ENCODE results near the gene CPLX3. TPM values are rescaled to one million over a fixed set of nuclear protein-coding genes. Genes with fewer than 3 reads are reported as not detected.
A peak's percentile ranks its signal among the peaks of the same experiment; 100 is the strongest.

The CPLX3 gene
- total and polyA plus RNA-seq, 2 of the 8 experiments (the other 6 are each of a cell fraction or from before 2014, with no cell fraction given): 0.17 TPM; not detected in 1

- 89% methylated on average over 7 of the region's 15 CpGs; no CpG with 5 or more reads in 1 of the 2 experiments for WGBS, 2 experiments (ENCODE audit: extremely low coverage in 1 of 2, insufficient coverage in 1 of 2, insufficient read length in 1 of 2, insufficient replicate concordance in 2 of 2, low coverage in 1 of 2, low lambda C conversion rate in 2 of 2, missing lambda C conversion rate in 1 of 2)
- FAIRE-seq (no peak), DNase-seq (ENCODE audit: low read depth in 1 of 2, low spot score in 2 of 2) (no peak)
- H3K4me1 ChIP-seq (replicated peaks in 1 of 4; ENCODE audit: control insufficient read depth in 3 of 4, insufficient read depth in 4 of 4, low read length in 3 of 4): peaks cover 0 to 9% (median 5%) of the 10 kb centered on the region in 4 experiments; a peak in 6 of 7 replicates
- TF ChIP-seq CTCF (IDR thresholded peaks at IDR 0.05; ENCODE audit: control extremely low read depth in 1 of 3, insufficient read depth in 1 of 3, low read depth in 1 of 3, low read length in 3 of 3) (peak in 1 of 3 experiments; percentile 14; a peak in 2 of 4 replicates), CEBPB (IDR thresholded peaks at IDR 0.05; ENCODE audit: low read depth, low read length) (no peak)
- H2BK20ac ChIP-seq (ENCODE audit: low read length): no peak overlapping the region
- no peak overlapping the region for H3K4me2 ChIP-seq (ENCODE audit: insufficient read depth in 1 of 2, low read depth in 2 of 2, low read length in 2 of 2)
- no peak overlapping the region for H2AFZ ChIP-seq (ENCODE audit: low read length)
- H2BK12ac ChIP-seq (ENCODE audit: low read depth, low read length): no peak overlapping the region
- H3K23ac ChIP-seq (ENCODE audit: insufficient read length): no peak overlapping the region
- 0 out of 2 replicates have a peak, but pooled peaks cover 2% of the 10 kb centered on the region for H3K79me1 ChIP-seq (ENCODE audit: low read depth, low read length)
- H2AK5ac ChIP-seq (ENCODE audit: low read depth, low read length): no peak overlapping the region
- H3K23me2 ChIP-seq (ENCODE audit: low read depth, low read length): peaks cover under 1% of the 10 kb centered on the region; the same call in 1 of the 2 replicates
- H3K56ac ChIP-seq (replicated peaks; ENCODE audit: insufficient read length, low read depth, low read length): no peak overlapping the region
- H3K27me3 ChIP-seq (replicated peaks in 1 of 4; ENCODE audit: control insufficient read depth in 3 of 4, extremely low read depth in 1 of 4, insufficient read depth in 3 of 4, low read length in 3 of 4): no peaks in the 10 kb centered on the region
- no peak overlapping the region for H2BK5ac ChIP-seq (ENCODE audit: low read depth, low read length)
- ChIA-PET POLR2A (ENCODE audit: partially characterized antibody) (interaction anchor here (0.8 to 0.9 kb wide), 2 partner anchors 11 to 15 kb away, joined by 3 read pairs; no protein-coding TSS in a partner anchor), CTCF (ENCODE audit: partially characterized antibody) (interaction anchor here (0.6 to 6.6 kb wide), 20 partner anchors 9 to 216 kb away, joined by 3 to 52 read pairs (median 4); partner anchors contain the start of gene CPLX3)
- no peak overlapping the region for H2BK15ac ChIP-seq (ENCODE audit: low read length)
- no peak overlapping the region for H4K5ac ChIP-seq (ENCODE audit: insufficient read length, low read depth, low read length)
- H3K79me2 ChIP-seq (ENCODE audit: control insufficient read depth in 1 of 2, insufficient read depth in 2 of 2, low read length in 2 of 2): no peaks in the 10 kb centered on the region
- no peak overlapping the region for H2BK120ac ChIP-seq (replicated peaks; ENCODE audit: low read depth, low read length)
- no peak overlapping the region for H3K27ac ChIP-seq (ENCODE audit: low read depth, low read length)
- no peak overlapping the region for H4K91ac ChIP-seq (replicated peaks; ENCODE audit: insufficient read length, low read length)
- H4K20me1 ChIP-seq (replicated peaks in 1 of 2; ENCODE audit: control insufficient read depth in 1 of 2, insufficient read depth in 2 of 2, low read length in 2 of 2): peaks cover 2% of the 10 kb centered on the region in 2 experiments
- H3K36me3 ChIP-seq (ENCODE audit: control insufficient read depth in 2 of 4, insufficient read depth in 4 of 4, low read length in 3 of 4): peaks cover 0 to 5% (median 2%) of the 10 kb centered on the region in 4 experiments; a peak in 3 of 8 replicates
- H3K4me3 ChIP-seq (ENCODE audit: extremely low read depth in 1 of 4, insufficient read depth in 2 of 4, low read depth in 3 of 4, low read length in 4 of 4): no peak overlapping the region
- no peak overlapping the region for H4K8ac ChIP-seq (ENCODE audit: extremely low read depth, insufficient read depth, low read length)
- H3K9ac ChIP-seq (replicated peaks in 1 of 4; ENCODE audit: extremely low read depth in 1 of 4, low read depth in 3 of 4, low read length in 3 of 4): no peak overlapping the region; a peak in 1 of 7 replicates
- H3K9me3 ChIP-seq (ENCODE audit: insufficient read depth in 2 of 2, low read depth in 1 of 2, low read length in 1 of 2): no peaks in the 10 kb centered on the region
- H3K14ac ChIP-seq (ENCODE audit: insufficient read length): no peak overlapping the region
- H3K4ac ChIP-seq (replicated peaks; ENCODE audit: insufficient read length, low read depth, low read length): no peak overlapping the region
- no peak overlapping the region for H3K18ac ChIP-seq (ENCODE audit: extremely low read depth, low read length)
These were observed 11.2 kb downstream of the CPLX3 start for GRCh38 chr15:74837482-74838136.

Data from H1 (cell line).